AG04449 (cell line): ENCODE results near the gene MKNK2.
A peak's percentile ranks its signal among the peaks of the same experiment; 100 is the strongest.

ENCODE experiments used
- CTCF ChIA-PET: fragments of 350-600 bp; formaldehyde crosslinking; extraction: SDS; loops from one replicate; lab custom pipeline; 2021; ENCODE audit warnings: antibody characterized with exemption; lab: Yijun Ruan, JAX
- POLR2A ChIA-PET: fragments of 400-600, 350-600 bp; formaldehyde crosslinking; extraction: SDS; loops from one replicate; lab custom pipeline; 2020; ENCODE audit warnings: antibody characterized with exemption, inconsistent platforms; lab: Yijun Ruan, JAX
- DNase-seq: peaks from one replicate; pipeline ENCODE4 v3.0.0-alpha.2; 2010; ENCODE audit warnings: low read depth, low spot score
- H3K4me3 ChIP-seq: 2 replicates; pipeline ENCODE4 v1.5.1; 2011; ENCODE audit warnings: low read depth, mild to moderate bottlenecking, control low read depth, low read length
- CTCF ChIP-seq: IDR thresholded peaks from one replicate; pipeline ENCODE4 v1.5.1; 2011; ENCODE audit warnings: mild to moderate bottlenecking, moderate library complexity, low read length, control low read depth, inconsistent platforms; ENCODE audit not compliant: insufficient read depth; ENCODE audit errors: missing control alignments

Gene MKNK2

GRCh38 chr19:2041683-2042484 is 9.2 kb downstream of the MKNK2 start:
- DNase-seq, result no peak
- CTCF ChIA-PET, result interaction anchor here (1.2 to 3.5 kb wide), 3 partner anchors 10 to 28 kb away, joined by 5 to 14 read pairs (median 11); partner anchors contain the start of gene MKNK2
- POLR2A ChIA-PET, result interaction anchor here (0.9 to 1.0 kb wide), 2 partner anchors 8 to 13 kb away, joined by 3 read pairs; no protein-coding TSS in a partner anchor
- TF ChIP-seq CTCF, result no peak
- H3K4me3 ChIP-seq, result peak overlapping the region; percentile 6; the same call in 1 of the 2 replicates

- CTCF ChIA-PET, result interaction anchor here (1.2 to 3.5 kb wide), 2 partner anchors 22 to 28 kb away, joined by 5 to 14 read pairs; no protein-coding TSS in a partner anchor
- no peak overlapping the region for H3K4me3 ChIP-seq
- POLR2A ChIA-PET, result no interaction called here
- TF ChIP-seq CTCF, result no peak
- no peak for DNase-seq
Observed at GRCh38 chr19:2041433-2041682, 9.7 kb downstream of the MKNK2 start.

GRCh38 chr19:2040647-2041432 is 10.2 kb downstream of the MKNK2 start:
- H3K4me3 ChIP-seq, result no peak overlapping the region
- ChIA-PET POLR2A (interaction anchor here (1.0 to 1.2 kb wide), 2 partner anchors 8 to 9 kb away, joined by 4 to 5 read pairs; no protein-coding TSS in a partner anchor), CTCF (interaction anchor here (0.6 to 3.5 kb wide), 4 partner anchors 11 to 29 kb away, joined by 3 to 14 read pairs (median 6); partner anchors contain the start of gene MKNK2)
- no peak for TF ChIP-seq CTCF
- DNase-seq, result no peak

GRCh38 chr19:2039959-2040646 is 10.9 kb downstream of the MKNK2 start:
- TF ChIP-seq CTCF, result no peak
- no peak overlapping the region for H3K4me3 ChIP-seq
- DNase-seq, result no peak
- POLR2A ChIA-PET, result interaction anchor here (1.0 to 1.2 kb wide), 2 partner anchors 8 to 9 kb away, joined by 4 to 5 read pairs; no protein-coding TSS in a partner anchor
- CTCF ChIA-PET, result interaction anchor here (0.6 to 3.5 kb wide), 4 partner anchors 12 to 29 kb away, joined by 3 to 14 read pairs (median 6); partner anchors contain the start of gene MKNK2

- no peak for TF ChIP-seq CTCF
- DNase-seq, result no peak
- ChIA-PET POLR2A (interaction anchor here (0.9 kb wide), 1 partner anchor 10 kb away, joined by 4 read pairs; no protein-coding TSS in a partner anchor), CTCF (interaction anchor here (0.9 to 3.5 kb wide), 3 partner anchors 13 to 29 kb away, joined by 3 to 14 read pairs (median 8); partner anchors contain the start of gene MKNK2)
- H3K4me3 ChIP-seq, result no peak overlapping the region
Observed at GRCh38 chr19:2039089-2039958, 11.7 kb downstream of the MKNK2 start.
